ENCODE results near the gene AP1B1. TPM values are rescaled to one million over a fixed set of nuclear protein-coding genes. Genes with fewer than 3 reads are reported as not detected.
A peak's percentile ranks its signal among the peaks of the same experiment; 100 is the strongest.

The AP1B1 gene
- total and polyA plus RNA-seq, 2 of the 8 experiments (the other 6 are each of a cell fraction or from before 2014, with no cell fraction given): 64.2 to 86.8 TPM

DNA sequence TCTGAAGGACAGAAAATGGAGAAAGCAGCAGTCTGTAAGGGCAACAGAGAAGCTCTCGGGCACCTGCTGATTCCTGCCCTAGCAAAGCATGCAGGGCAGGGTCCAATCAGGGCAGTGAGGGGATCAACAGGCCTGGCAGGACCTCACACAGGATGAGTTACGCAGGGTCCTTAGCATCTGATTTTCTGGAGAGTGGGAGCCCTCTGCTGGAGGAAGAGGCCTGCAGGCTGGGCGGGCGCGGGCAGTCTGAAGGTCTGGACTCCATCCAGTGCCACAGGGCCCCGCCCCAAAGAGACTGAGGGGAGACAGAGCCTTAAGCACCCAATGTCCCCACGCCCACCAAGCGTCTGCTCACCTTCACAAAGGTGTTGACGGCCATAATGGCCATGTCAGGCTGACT is 28.9 kb downstream of the AP1B1 start:
- no peak overlapping the region for H3K9ac ChIP-seq (replicated peaks in 1 of 4; ENCODE audit: extremely low read depth in 1 of 4, low read depth in 3 of 4, low read length in 3 of 4)
- H4K20me1 ChIP-seq (replicated peaks in 1 of 2; ENCODE audit: control insufficient read depth in 1 of 2, insufficient read depth in 2 of 2, low read length in 2 of 2): peaks cover 0 to 4% of the 10 kb centered on the region in 2 experiments
- no peak overlapping the region for H2BK20ac ChIP-seq (ENCODE audit: low read length)
- no peak overlapping the region for H3K4me3 ChIP-seq (ENCODE audit: extremely low read depth in 1 of 4, insufficient read depth in 2 of 4, low read depth in 3 of 4, low read length in 4 of 4)
- no peak overlapping the region for H4K8ac ChIP-seq (ENCODE audit: extremely low read depth, insufficient read depth, low read length)
- FAIRE-seq (no peak), DNase-seq (ENCODE audit: low read depth in 1 of 2, low spot score in 2 of 2) (peak in 1 of 2 experiments; percentile 73)
- no peak overlapping the region for H2BK12ac ChIP-seq (ENCODE audit: low read depth, low read length)
- H2AFZ ChIP-seq (ENCODE audit: low read length): no peak overlapping the region
- H3K27ac ChIP-seq (ENCODE audit: low read depth, low read length): no peak overlapping the region
- H4K91ac ChIP-seq (replicated peaks; ENCODE audit: insufficient read length, low read length): no peak overlapping the region
- no peaks in the 10 kb centered on the region for H3K4me1 ChIP-seq (replicated peaks in 1 of 4; ENCODE audit: control insufficient read depth in 3 of 4, insufficient read depth in 4 of 4, low read length in 3 of 4)
- no peaks in the 10 kb centered on the region for H3K23me2 ChIP-seq (ENCODE audit: low read depth, low read length)
- WGBS, 2 experiments (ENCODE audit: extremely low coverage in 1 of 2, insufficient coverage in 1 of 2, insufficient read length in 1 of 2, insufficient replicate concordance in 2 of 2, low coverage in 1 of 2, low lambda C conversion rate in 2 of 2, missing lambda C conversion rate in 1 of 2): 87% methylated on average over 9 of the region's 9 CpGs; no CpG with 5 or more reads in 1 of the 2 experiments
- TF ChIP-seq RAD21 (IDR thresholded peaks at IDR 0.05 in 1 of 2, conservative IDR thresholded peaks at IDR 0.05 in 1 of 2; ENCODE audit: low read depth in 2 of 2, low read length in 2 of 2) (peak; percentile 51 to 65), CTBP2 (IDR thresholded peaks at IDR 0.05; ENCODE audit: borderline replicate concordance, insufficient read depth, insufficient read length, low read length) (no peak)
- TF ChIP-seq, protein P1, sequence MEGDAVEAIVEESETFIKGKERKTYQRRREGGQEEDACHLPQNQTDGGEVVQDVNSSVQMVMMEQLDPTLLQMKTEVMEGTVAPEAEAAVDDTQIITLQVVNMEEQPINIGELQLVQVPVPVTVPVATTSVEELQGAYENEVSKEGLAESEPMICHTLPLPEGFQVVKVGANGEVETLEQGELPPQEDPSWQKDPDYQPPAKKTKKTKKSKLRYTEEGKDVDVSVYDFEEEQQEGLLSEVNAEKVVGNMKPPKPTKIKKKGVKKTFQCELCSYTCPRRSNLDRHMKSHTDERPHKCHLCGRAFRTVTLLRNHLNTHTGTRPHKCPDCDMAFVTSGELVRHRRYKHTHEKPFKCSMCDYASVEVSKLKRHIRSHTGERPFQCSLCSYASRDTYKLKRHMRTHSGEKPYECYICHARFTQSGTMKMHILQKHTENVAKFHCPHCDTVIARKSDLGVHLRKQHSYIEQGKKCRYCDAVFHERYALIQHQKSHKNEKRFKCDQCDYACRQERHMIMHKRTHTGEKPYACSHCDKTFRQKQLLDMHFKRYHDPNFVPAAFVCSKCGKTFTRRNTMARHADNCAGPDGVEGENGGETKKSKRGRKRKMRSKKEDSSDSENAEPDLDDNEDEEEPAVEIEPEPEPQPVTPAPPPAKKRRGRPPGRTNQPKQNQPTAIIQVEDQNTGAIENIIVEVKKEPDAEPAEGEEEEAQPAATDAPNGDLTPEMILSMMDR (IDR thresholded peaks at IDR 0.05; ENCODE audit: control extremely low read depth in 1 of 3, insufficient read depth in 1 of 3, low read depth in 1 of 3, low read length in 3 of 3): peak; percentile 58 to 75 (median 61)
- peaks cover 10 to 19% (median 14%) of the 10 kb centered on the region in 4 experiments; a peak in 7 of 8 replicates for H3K36me3 ChIP-seq (ENCODE audit: control insufficient read depth in 2 of 4, insufficient read depth in 4 of 4, low read length in 3 of 4)
- no peaks in the 10 kb centered on the region; the same call in 1 of the 2 replicates for H3K79me1 ChIP-seq (ENCODE audit: low read depth, low read length)
- H2BK5ac ChIP-seq (ENCODE audit: low read depth, low read length): no peak overlapping the region
- no peak overlapping the region for H2AK5ac ChIP-seq (ENCODE audit: low read depth, low read length)
- H3K79me2 ChIP-seq (ENCODE audit: control insufficient read depth in 1 of 2, insufficient read depth in 2 of 2, low read length in 2 of 2): no peaks in the 10 kb centered on the region
- no peak overlapping the region for H3K14ac ChIP-seq (ENCODE audit: insufficient read length)
- POLR2A ChIA-PET (ENCODE audit: partially characterized antibody): interaction anchor here (1.0 to 1.5 kb wide), 2 partner anchors 10 to 12 kb away, joined by 3 read pairs; no protein-coding TSS in a partner anchor
- H3K56ac ChIP-seq (replicated peaks; ENCODE audit: insufficient read length, low read depth, low read length): no peak overlapping the region
- H3K23ac ChIP-seq (ENCODE audit: insufficient read length): no peak overlapping the region
- H3K4ac ChIP-seq (replicated peaks; ENCODE audit: insufficient read length, low read depth, low read length): no peak overlapping the region
- no peak overlapping the region for H2BK15ac ChIP-seq (ENCODE audit: low read length)
- no peak overlapping the region for H3K18ac ChIP-seq (ENCODE audit: extremely low read depth, low read length)
- H3K27me3 ChIP-seq (replicated peaks in 1 of 4; ENCODE audit: control insufficient read depth in 3 of 4, extremely low read depth in 1 of 4, insufficient read depth in 3 of 4, low read length in 3 of 4): no peaks in the 10 kb centered on the region
- H3K9me3 ChIP-seq (ENCODE audit: insufficient read depth in 2 of 2, low read depth in 1 of 2, low read length in 1 of 2): no peaks in the 10 kb centered on the region
- H4K5ac ChIP-seq (ENCODE audit: insufficient read length, low read depth, low read length): no peak overlapping the region
- no peak overlapping the region for H3K4me2 ChIP-seq (ENCODE audit: insufficient read depth in 1 of 2, low read depth in 2 of 2, low read length in 2 of 2)
- CTCF ChIA-PET (ENCODE audit: partially characterized antibody): interaction anchor here (0.6 to 2.1 kb wide), 17 partner anchors 8 to 1665 kb away, joined by 3 to 8 read pairs (median 5); partner anchors contain the start of gene GAS2L1
- no peak overlapping the region for H2BK120ac ChIP-seq (replicated peaks; ENCODE audit: low read depth, low read length)

All from H1 (cell line).